ENCODE data around the gene STXBP2. TPM values are rescaled to one million over a fixed set of nuclear protein-coding genes. Genes with fewer than 3 reads are reported as not detected.

The STXBP2 gene
- total RNA-seq, 1 experiment from 2014 or later: 102 TPM

DNA sequence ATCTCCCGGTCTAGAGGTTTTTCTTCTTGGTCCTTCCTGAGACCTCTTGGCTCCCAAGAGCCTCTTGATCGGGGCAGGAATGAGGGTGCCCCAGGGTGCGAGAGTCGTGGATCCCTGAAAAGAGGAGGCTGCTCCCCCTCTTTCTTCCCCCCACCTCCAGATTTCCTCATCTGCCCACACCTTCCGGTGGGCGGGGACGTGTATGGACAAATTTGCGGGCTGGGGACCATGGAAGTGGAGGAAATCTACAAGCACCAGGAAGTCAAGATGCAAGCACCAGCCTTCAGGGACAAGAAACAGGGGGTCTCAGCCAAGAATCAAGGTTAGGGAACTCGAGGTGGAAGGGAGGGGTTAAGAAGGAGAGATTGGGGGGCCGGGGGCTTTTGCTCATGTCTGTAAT lies 39.9 kb downstream of the STXBP2 start, which contains the start of gene MCEMP1:
TSS of gene MCEMP1 (plus strand) at position 237 of the 400 bp plus-strand sequence. CDS start at position 268, 31 bp downstream.
- H3K4me3 ChIP-seq (ENCODE audit: low read depth in 2 of 2, low read length in 2 of 2): no peak within 1 kb of the TSS
- H3K4me1 ChIP-seq (ENCODE audit: control insufficient read depth, insufficient read depth, low read length): no peaks in the 10 kb centered on the region; the same call in 1 of the 2 replicates
- H3K36me3 ChIP-seq (ENCODE audit: control insufficient read depth, insufficient read depth, low read length): no peaks in the 10 kb centered on the region; the same call in 1 of the 2 replicates
- no peak within 1 kb of the TSS for H3K27ac ChIP-seq (ENCODE audit: low read length)
- in situ Hi-C loops (cut with HindIII; ENCODE audit: low pct_unique_long_range_greater_than_20kb, low sequenced_read_pairs): no loop called here
- H3K27me3 ChIP-seq (ENCODE audit: control insufficient read depth, insufficient read depth, low read length): no peaks in the 10 kb centered on the region
- intact Hi-C loops (cut with micrococcal nuclease; ENCODE audit: unreplicated experiment): no loop called here
- ChIA-PET CTCF (interaction anchor here (0.6 kb wide), 1 partner anchor 123 kb away, joined by 10 read pairs; no protein-coding TSS in a partner anchor), POLR2A (no interaction called here)
- no TSS peak for BruUV-seq (replicated peaks)
- TF ChIP-seq TCF7L2 (IDR thresholded peaks at IDR 0.05; ENCODE audit: low read depth, low read length): no peak
- no peak for TF ChIP-seq POLR2AphosphoS5 (IDR thresholded peaks at IDR 0.05; ENCODE audit: low read depth, low read length)
- TF ChIP-seq, protein P1, sequence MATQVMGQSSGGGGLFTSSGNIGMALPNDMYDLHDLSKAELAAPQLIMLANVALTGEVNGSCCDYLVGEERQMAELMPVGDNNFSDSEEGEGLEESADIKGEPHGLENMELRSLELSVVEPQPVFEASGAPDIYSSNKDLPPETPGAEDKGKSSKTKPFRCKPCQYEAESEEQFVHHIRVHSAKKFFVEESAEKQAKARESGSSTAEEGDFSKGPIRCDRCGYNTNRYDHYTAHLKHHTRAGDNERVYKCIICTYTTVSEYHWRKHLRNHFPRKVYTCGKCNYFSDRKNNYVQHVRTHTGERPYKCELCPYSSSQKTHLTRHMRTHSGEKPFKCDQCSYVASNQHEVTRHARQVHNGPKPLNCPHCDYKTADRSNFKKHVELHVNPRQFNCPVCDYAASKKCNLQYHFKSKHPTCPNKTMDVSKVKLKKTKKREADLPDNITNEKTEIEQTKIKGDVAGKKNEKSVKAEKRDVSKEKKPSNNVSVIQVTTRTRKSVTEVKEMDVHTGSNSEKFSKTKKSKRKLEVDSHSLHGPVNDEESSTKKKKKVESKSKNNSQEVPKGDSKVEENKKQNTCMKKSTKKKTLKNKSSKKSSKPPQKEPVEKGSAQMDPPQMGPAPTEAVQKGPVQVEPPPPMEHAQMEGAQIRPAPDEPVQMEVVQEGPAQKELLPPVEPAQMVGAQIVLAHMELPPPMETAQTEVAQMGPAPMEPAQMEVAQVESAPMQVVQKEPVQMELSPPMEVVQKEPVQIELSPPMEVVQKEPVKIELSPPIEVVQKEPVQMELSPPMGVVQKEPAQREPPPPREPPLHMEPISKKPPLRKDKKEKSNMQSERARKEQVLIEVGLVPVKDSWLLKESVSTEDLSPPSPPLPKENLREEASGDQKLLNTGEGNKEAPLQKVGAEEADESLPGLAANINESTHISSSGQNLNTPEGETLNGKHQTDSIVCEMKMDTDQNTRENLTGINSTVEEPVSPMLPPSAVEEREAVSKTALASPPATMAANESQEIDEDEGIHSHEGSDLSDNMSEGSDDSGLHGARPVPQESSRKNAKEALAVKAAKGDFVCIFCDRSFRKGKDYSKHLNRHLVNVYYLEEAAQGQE (IDR thresholded peaks at IDR 0.05; ENCODE audit: insufficient read depth in 1 of 2, low read depth in 2 of 2, low read length in 1 of 2): no peak
- no peaks in the 10 kb centered on the region for H3K9me3 ChIP-seq (ENCODE audit: control insufficient read depth, insufficient read depth, low read depth, low read length)
- DNase-seq (ENCODE audit: low read depth, low spot score) (no peak), ATAC-seq (no peak)

DNA sequence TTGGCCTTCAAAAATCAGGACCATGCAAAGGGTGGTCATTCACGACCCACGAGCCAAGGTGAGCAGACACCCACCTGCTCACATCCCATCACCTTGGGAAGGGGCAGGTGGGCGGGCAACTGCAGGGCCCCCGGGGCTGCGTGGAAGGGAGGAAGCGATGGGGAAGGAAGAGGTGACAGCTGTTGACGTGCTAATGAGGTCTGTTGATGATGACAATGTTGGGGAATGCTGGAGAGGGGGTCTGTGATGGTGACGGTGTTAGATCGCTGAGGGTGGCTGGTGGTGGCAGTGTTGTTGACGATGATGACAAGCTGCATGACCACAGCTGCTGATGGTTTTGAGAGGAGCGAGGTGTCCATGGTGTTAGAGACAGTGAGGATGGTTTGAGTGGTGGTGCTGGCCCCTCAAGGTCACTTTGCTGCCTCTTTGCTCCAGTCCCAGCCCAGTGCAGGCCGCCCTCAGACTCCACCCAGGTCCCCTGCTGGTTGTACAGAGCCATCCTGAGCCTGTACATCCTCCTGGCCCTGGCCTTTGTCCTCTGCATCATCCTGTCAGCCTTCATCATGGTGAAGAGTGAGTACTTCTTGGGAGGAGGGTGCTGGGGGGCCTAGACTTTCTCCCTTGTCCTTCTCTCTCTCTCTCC lies 40.9 kb downstream of the STXBP2 start:
- in situ Hi-C loops (cut with HindIII; ENCODE audit: low pct_unique_long_range_greater_than_20kb, low sequenced_read_pairs) (no loop called here), intact Hi-C loops (cut with micrococcal nuclease; ENCODE audit: unreplicated experiment) (no loop called here)
- TF ChIP-seq SIN3A (IDR thresholded peaks at IDR 0.05; ENCODE audit: borderline replicate concordance, insufficient read depth, low read depth, low read length) (no peak), TCF7L2 (IDR thresholded peaks at IDR 0.05; ENCODE audit: low read depth, low read length) (no peak), POLR2AphosphoS5 (IDR thresholded peaks at IDR 0.05; ENCODE audit: low read depth, low read length) (no peak)
- TF ChIP-seq, protein P2, sequence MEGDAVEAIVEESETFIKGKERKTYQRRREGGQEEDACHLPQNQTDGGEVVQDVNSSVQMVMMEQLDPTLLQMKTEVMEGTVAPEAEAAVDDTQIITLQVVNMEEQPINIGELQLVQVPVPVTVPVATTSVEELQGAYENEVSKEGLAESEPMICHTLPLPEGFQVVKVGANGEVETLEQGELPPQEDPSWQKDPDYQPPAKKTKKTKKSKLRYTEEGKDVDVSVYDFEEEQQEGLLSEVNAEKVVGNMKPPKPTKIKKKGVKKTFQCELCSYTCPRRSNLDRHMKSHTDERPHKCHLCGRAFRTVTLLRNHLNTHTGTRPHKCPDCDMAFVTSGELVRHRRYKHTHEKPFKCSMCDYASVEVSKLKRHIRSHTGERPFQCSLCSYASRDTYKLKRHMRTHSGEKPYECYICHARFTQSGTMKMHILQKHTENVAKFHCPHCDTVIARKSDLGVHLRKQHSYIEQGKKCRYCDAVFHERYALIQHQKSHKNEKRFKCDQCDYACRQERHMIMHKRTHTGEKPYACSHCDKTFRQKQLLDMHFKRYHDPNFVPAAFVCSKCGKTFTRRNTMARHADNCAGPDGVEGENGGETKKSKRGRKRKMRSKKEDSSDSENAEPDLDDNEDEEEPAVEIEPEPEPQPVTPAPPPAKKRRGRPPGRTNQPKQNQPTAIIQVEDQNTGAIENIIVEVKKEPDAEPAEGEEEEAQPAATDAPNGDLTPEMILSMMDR (IDR thresholded peaks at IDR 0.05): no peak
- TF ChIP-seq, protein P1 (IDR thresholded peaks at IDR 0.05; ENCODE audit: insufficient read depth in 1 of 2, low read depth in 2 of 2, low read length in 1 of 2): no peak
- DNase-seq (ENCODE audit: low read depth, low spot score) (no peak), ATAC-seq (no peak)
- Histone ChIP-seq H3K36me3 (ENCODE audit: control insufficient read depth, insufficient read depth, low read length) (no peaks in the 10 kb centered on the region; the same call in 1 of the 2 replicates), H3K4me3 (ENCODE audit: low read depth in 2 of 2, low read length in 2 of 2) (no peak overlapping the region), H3K27ac (ENCODE audit: low read length) (no peak overlapping the region), H3K9me3 (ENCODE audit: control insufficient read depth, insufficient read depth, low read depth, low read length) (no peaks in the 10 kb centered on the region), H3K27me3 (ENCODE audit: control insufficient read depth, insufficient read depth, low read length) (no peaks in the 10 kb centered on the region), H3K4me1 (ENCODE audit: control insufficient read depth, insufficient read depth, low read length) (no peaks in the 10 kb centered on the region; the same call in 1 of the 2 replicates)
- no TSS peak for BruUV-seq (replicated peaks)
- CTCF ChIA-PET: no interaction called here
- POLR2A ChIA-PET: interaction anchor here (0.5 kb wide), 1 partner anchor 48 kb away, joined by 4 read pairs; the partner anchor contains the start of genes PET100 and XAB2
